BE2C (cell line): Measurements from ENCODE around the gene PRSS16.
A peak's percentile ranks its signal among the peaks of the same experiment; 100 is the strongest.

Experiments used
- DNase-seq: peaks from one replicate; pipeline ENCODE4 v3.0.0-alpha.2; 2020
- H3K27me3 ChIP-seq: fragments of 250-450 bp; sonication (Bioruptor Pico); 2 replicates; pipeline ENCODE4 v1.5.1; 2020; ENCODE audit warnings: mild to moderate bottlenecking
- H3K36me3 ChIP-seq: fragments of 250-450 bp; sonication (Bioruptor Pico); 2 replicates; pipeline ENCODE4 v1.5.1; 2020; ENCODE audit warnings: mild to moderate bottlenecking
- H3K4me1 ChIP-seq: fragments of 250-450 bp; sonication (Bioruptor Pico); 2 replicates; pipeline ENCODE4 v1.5.1; 2020
- H3K4me3 ChIP-seq: 2 replicates; pipeline ENCODE4 v1.5.1; 2011; ENCODE audit warnings: low read depth, low read length
- H3K9me3 ChIP-seq: fragments of 250-450 bp; sonication (Bioruptor Pico); 2 replicates; pipeline ENCODE4 v1.5.1; 2020
- CTCF ChIP-seq: IDR thresholded peaks from 2 replicates; pipeline ENCODE4 v1.5.1; 2012; ENCODE audit warnings: mild to moderate bottlenecking, low read depth, low read length

PRSS16 gene

GRCh38 chr6:27290850-27291208 lies 43.3 kb downstream of the PRSS16 start:
- DNase-seq: no peak
- no peaks in the 10 kb centered on the region for H3K4me1 ChIP-seq
- no peaks in the 10 kb centered on the region for H3K9me3 ChIP-seq
- no peaks in the 10 kb centered on the region for H3K36me3 ChIP-seq
- H3K4me3 ChIP-seq: peak overlapping the region; percentile 51
- TF ChIP-seq CTCF: no peak
- H3K27me3 ChIP-seq: peaks cover 35% of the 10 kb centered on the region

GRCh38 chr6:27293436-27294098 lies 46.1 kb downstream of the PRSS16 start:
- no peak for TF ChIP-seq CTCF
- H3K9me3 ChIP-seq: no peaks in the 10 kb centered on the region
- H3K36me3 ChIP-seq: no peaks in the 10 kb centered on the region
- peaks cover 13% of the 10 kb centered on the region for H3K27me3 ChIP-seq
- H3K4me3 ChIP-seq: peak overlapping the region; percentile 77
- DNase-seq: peak; percentile 70
- H3K4me1 ChIP-seq: no peaks in the 10 kb centered on the region

GRCh38 chr6:27294409-27294808 lies 46.9 kb downstream of the PRSS16 start:
- DNase-seq: no peak
- Histone ChIP-seq H3K4me1 (no peaks in the 10 kb centered on the region), H3K27me3 (peaks cover 6% of the 10 kb centered on the region), H3K4me3 (peak overlapping the region; percentile 77), H3K9me3 (no peaks in the 10 kb centered on the region), H3K36me3 (no peaks in the 10 kb centered on the region)
- no peak for TF ChIP-seq CTCF

GRCh38 chr6:27295301-27296079 lies 48.0 kb downstream of the PRSS16 start:
- H3K4me1 ChIP-seq: no peaks in the 10 kb centered on the region
- H3K27me3 ChIP-seq: peaks cover 7% of the 10 kb centered on the region
- H3K36me3 ChIP-seq: no peaks in the 10 kb centered on the region
- DNase-seq: peak; percentile 51
- TF ChIP-seq CTCF: no peak
- no peaks in the 10 kb centered on the region for H3K9me3 ChIP-seq
- peak overlapping the region; percentile 77 for H3K4me3 ChIP-seq

- DNase-seq: peak; percentile 44
- Histone ChIP-seq H3K4me1 (no peaks in the 10 kb centered on the region), H3K36me3 (no peaks in the 10 kb centered on the region), H3K27me3 (peaks cover 9% of the 10 kb centered on the region), H3K4me3 (peak overlapping the region; percentile 77), H3K9me3 (no peaks in the 10 kb centered on the region)
- no peak for TF ChIP-seq CTCF
These were observed 48.7 kb downstream of the PRSS16 start for GRCh38 chr6:27296106-27296783.
